Lower leg skin (tissue), 4 donors: Measurements from ENCODE around the gene CKB. TPM values are rescaled to one million over a fixed set of nuclear protein-coding genes. Genes with fewer than 3 reads are reported as not detected.

Experiments used
- DNase-seq, 2 donors: peaks; one replicate each; pipeline ENCODE4 v3.0.0-alpha.2; 2019; ENCODE audit warnings: low spot score in 2 of 2
- H3K4me3 ChIP-seq: fragments of 200-600 bp; sonication (generic); 2 replicates; pipeline ENCODE4 v1.5.1; 2017; ENCODE audit warnings: mild to moderate bottlenecking, low read depth; ENCODE audit not compliant: poor library complexity, severe bottlenecking
- CTCF ChIP-seq, 3 donors: fragments of 450-650 bp; IDR thresholded peaks; one replicate each; pipeline ENCODE4 v1.5.1; 2016; ENCODE audit warnings: antibody characterized with exemption in 3 of 3, mild to moderate bottlenecking in 3 of 3, moderate library complexity in 2 of 3
- POLR2A ChIP-seq, 2 donors: fragments of 450-650 bp; IDR thresholded peaks; one replicate each; pipeline ENCODE4 v1.6.1; 2016 to 2017; ENCODE audit warnings: antibody characterized with exemption in 2 of 2, mild to moderate bottlenecking in 1 of 2, moderate library complexity in 1 of 2
- WGBS, 2 donors: methylation state at CpG; one replicate each; pipeline ENCODE4 v1.1.5; 2018; 5-methylcytosine and 5-hydroxymethylcytosine counted together
- intact Hi-C: fragments of 100-400 bp; cut with DNase I; formaldehyde crosslinking; loops from one replicate; pipeline ENCODE4 v1.15.0; 2023; ENCODE audit warnings: low total_unique reads
- total RNA-seq, 4 donors: library from RNA; depleted of rRNA; stranded (reverse); fragments of >200 nt; gene quantifications; one replicate each; pipeline ENCODE4 v1.1.0, GENCODE V29; 2016

CKB gene
- total RNA-seq, 4 donors from 2014 or later = 168 to 236 (median 214) TPM

- intact Hi-C loops = no loop called here
- WGBS, 2 donors = 34 to 49% methylated on average over 7 to 10 of the region's 19 CpGs
- TF ChIP-seq CTCF (IDR thresholded peaks at IDR 0.05) (no peak), POLR2A (IDR thresholded peaks at IDR 0.05) (no peak)
- no peak for DNase-seq
- H3K4me3 ChIP-seq = no peak overlapping the region
These were observed 21.2 kb upstream of the CKB start for GRCh38 chr14:103543721-103544387.

GRCh38 chr14:103543140-103543539, 20.5 kb upstream of the CKB start:
- no peak for DNase-seq
- TF ChIP-seq CTCF (IDR thresholded peaks at IDR 0.05) (no peak), POLR2A (IDR thresholded peaks at IDR 0.05) (no peak)
- WGBS, 2 donors = 51 to 64% methylated on average over 5 to 8 of the region's 10 CpGs
- intact Hi-C loops = no loop called here
- H3K4me3 ChIP-seq = no peak overlapping the region

GRCh38 chr14:103542605-103543088, 20.0 kb upstream of the CKB start:
- no peak overlapping the region for H3K4me3 ChIP-seq
- 14% methylated on average over 18 of the region's 18 CpGs for WGBS, 2 donors
- intact Hi-C loops = no loop called here
- TF ChIP-seq POLR2A (IDR thresholded peaks at IDR 0.05) = no peak
- TF ChIP-seq CTCF (IDR thresholded peaks at IDR 0.05) = no peak
- no peak for DNase-seq

- no peak for TF ChIP-seq POLR2A (IDR thresholded peaks at IDR 0.05)
- no peak for TF ChIP-seq CTCF (IDR thresholded peaks at IDR 0.05)
- no peak for DNase-seq
- no peak overlapping the region for H3K4me3 ChIP-seq
- WGBS, 2 donors = 46 to 51% methylated on average over 27 to 30 of the region's 33 CpGs
- intact Hi-C loops = no loop called here
These were observed 19.3 kb upstream of the CKB start for GRCh38 chr14:103541709-103542604.

- no peak for DNase-seq
- TF ChIP-seq POLR2A (IDR thresholded peaks at IDR 0.05) (no peak), CTCF (IDR thresholded peaks at IDR 0.05) (no peak)
- no peak overlapping the region for H3K4me3 ChIP-seq
- 26 to 48% methylated on average over 14 of the region's 17 CpGs for WGBS, 2 donors
- intact Hi-C loops = no loop called here
These were observed 18.4 kb upstream of the CKB start for GRCh38 chr14:103540821-103541708.
